Superior temporal gyrus (tissue), 1 donor: ENCODE data around the gene CENPB.

Experiments
- DNase-seq: peaks from one replicate; pipeline ENCODE4 v3.0.0-alpha.2; 2016; ENCODE audit errors: extremely low spot score

CENPB gene

GRCh38 chr20:3788685-3789155 is 2.2 kb upstream of the CENPB start:
- DNase-seq: no peak

- peak; percentile 57 for DNase-seq
Observed at GRCh38 chr20:3787324-3788014, 929 bp upstream of the CENPB start.

GRCh38 chr20:3786126-3786484 is 435 bp downstream of the CENPB start:
- DNase-seq: no peak

GRCh38 chr20:3785240-3786125 is 1.1 kb downstream of the CENPB start:
- DNase-seq: no peak

DNA sequence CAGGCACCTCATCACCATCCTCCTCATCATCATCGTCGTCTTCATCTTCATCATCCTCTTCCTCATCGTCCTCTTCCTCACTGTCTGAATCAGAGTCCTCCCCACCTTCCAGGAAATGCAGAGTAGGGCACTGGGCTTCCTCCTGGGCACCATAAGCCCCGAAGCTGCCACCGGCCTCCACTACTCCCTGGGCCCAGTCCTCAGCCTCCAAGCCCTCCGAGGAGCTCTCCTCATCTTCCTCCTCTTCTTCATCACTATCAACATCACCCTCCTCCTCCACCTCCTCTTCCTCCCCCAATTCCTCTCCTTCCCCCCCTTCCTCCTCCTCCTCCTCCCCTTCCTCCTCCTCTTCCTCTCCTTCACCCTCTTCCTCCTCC is 1.7 kb downstream of the CENPB start:
- no peak for DNase-seq

DNA sequence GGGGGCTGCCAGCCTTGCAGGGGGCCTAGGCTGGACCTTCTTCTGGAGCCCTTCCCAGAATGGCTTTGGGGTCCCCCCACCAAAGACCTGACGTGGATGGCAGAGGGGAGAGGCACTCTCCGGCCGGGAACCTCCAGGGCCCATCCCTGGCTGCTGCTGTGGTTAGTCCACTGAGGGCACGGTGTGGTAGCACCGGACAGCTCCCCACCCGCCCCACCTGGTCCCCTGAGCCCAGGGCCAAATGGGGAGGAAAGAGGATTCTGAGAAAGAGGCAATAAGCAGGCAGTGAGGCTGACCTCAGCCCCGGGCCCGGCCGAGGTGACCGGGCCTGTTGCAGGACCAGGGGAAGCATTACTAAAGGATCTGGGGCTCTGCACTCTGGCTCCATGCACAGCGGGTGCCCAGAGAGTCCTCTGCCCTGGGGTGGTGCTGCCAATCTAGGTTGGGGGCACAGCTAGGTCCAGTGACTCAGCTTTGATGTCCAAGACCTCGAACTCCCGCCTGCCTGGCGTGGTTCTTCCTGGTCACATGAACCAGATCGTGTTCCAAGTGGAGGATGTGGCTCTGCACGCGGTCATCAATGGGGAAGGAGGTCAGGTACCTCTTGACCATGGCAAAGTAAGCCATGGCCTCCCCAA is 2.2 kb downstream of the CENPB start:
- DNase-seq: no peak

DNA sequence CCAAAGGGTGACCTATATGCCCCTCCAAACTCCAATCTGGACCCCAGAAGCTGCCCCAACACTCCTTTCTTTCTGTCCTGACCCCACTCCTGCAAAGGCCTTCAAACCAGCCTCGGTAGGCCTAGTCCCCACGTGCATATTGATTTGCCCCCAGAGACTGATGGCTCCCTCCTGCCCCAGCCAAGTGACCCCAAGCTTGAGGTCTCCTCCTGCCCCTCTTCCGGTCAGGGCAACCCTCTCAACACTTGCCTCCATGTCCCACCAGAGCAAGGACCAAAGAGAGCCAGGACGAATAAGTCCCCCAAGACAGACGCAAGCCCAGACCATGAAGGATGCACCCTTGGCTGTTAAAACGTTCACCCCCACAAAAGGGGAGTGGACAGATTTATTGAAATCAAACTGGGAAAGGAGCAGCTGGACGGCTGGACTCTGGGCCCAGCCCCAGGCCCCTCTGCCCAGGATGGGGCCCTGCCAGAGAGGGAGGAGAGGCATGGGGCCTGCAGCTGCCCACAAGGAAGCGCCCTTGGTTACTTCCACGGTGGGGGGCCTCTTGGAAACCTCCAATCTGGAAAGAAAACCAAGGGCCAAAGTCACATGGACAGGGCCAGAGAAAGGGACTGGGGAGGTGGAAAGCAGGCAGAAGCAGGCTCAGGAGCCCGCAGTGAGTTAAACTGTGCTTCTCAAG is 2.9 kb downstream of the CENPB start:
- DNase-seq: no peak

DNA sequence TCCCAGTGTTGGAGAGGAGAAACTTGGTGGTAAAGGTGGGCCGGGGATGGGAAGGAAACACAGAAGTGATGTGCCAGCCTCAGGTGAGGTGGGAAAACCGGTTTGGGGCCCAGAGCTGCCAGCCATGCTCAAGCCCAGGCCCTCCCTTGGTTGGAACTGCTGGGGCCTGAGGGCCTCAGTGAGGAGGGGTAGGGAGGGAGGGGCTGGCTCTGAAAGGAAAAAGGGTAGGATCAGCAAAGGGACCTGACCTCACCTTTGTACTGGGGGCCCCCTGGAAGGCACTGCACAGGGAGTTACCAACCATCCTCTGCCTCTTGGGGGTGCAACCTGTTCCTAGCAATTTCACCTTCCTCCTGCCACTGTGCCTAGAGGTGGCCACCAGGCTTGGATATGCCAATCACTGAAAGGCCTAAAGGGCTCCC is 3.5 kb downstream of the CENPB start:
- DNase-seq: no peak

DNA sequence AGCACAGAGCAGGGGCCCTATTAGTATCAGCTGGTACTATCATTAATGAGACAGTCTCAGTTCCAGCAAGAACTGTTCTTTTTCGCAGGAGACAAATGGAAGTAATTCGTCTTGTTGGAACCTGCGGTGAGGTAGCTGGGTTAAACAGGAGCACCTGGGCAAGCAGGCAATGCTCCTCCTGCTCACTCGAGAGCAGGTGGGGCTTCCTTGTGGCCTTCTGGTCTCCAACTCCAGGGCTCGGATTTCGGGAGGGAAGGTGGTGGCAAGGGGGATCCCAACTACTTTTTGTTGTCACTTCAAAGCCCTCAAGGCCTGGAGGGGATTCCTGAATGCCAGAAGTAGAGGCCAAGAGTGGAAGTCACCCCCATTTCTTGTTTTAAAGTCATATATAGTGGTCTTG is 3.9 kb downstream of the CENPB start:
- no peak for DNase-seq

- peak; percentile 96 for DNase-seq
Observed at GRCh38 chr20:3781153-3781910, 5.2 kb downstream of the CENPB start, which contains the start of gene SPEF1. SPEF1 (minus strand) TSS chr20:3781448; CDS start chr20:3781287, 161 bp downstream.

- no peak for DNase-seq
Observed at GRCh38 chr20:3778976-3779375, 7.6 kb downstream of the CENPB start.

GRCh38 chr20:3777716-3778629 is 8.6 kb downstream of the CENPB start:
- DNase-seq: no peak

GRCh38 chr20:3777381-3777715 is 9.2 kb downstream of the CENPB start:
- no peak for DNase-seq

- DNase-seq: no peak
Observed at GRCh38 chr20:3775457-3776108, 11.0 kb downstream of the CENPB start.

DNA sequence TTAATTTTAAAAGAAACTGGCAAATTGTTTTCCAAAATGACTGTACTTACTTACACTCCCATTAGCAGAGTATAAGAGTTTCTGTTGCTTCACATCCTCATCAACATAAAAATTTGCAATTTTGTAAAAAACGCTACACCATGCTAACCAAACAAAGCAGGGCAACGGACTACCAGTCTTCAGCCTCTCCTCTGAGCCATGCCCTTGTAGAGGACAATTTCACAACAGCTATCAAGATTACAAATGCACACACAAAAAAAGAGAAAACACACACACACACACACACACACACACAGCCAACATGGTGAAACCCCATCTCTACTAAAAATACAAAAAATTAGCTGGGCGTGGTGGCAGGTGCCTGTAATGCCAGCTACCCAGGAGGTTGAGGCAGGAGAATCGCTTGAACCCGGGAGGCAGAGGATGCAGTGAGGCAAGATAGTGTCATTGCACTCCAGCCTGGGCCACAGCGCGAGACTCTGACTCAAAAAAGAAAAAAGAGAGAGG is 14.9 kb downstream of the CENPB start:
- no peak for DNase-seq

DNA sequence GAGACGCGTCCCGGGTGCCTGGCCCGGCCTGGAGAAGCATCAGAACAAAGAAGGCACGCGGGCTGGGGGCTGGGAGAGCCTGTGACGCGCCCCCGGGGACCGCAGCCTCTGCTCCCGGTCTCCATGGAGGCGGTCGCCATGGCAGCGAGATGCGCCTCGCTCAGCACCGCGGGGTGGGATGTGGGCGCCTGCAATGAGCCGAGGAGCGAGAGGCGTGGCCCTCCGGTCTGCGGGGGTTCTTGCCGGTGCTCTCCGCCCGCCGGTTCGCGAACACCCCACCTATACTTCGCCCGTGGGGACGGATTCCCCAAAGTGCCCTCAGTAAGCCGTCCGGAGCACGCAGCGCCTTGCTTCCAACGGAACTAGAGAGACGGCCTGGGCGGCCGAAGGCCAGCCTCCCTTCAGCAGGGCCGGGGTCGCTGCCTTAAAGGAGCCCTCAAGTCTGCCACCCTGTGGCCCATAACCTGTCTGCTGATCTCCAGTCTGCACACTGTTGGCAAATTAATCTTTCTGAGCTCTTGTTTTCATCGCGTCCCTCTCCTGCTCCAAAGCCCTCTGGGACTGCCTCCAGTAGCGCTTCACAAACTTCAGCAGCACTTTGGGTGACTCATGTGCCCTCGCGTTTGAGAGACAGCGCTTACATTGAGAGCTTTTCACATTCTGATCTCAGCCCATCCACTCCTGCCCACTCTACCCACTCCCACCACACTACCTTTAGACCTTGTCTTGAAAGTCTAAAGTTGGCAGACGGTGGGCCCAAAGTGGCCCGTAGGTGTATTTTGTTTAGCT is 18.0 kb downstream of the CENPB start:
- peak; percentile 68 for DNase-seq

- DNase-seq: peak; percentile 97
Observed at GRCh38 chr20:3767427-3768341, 18.9 kb downstream of the CENPB start, which contains the start of gene ADISSP. ADISSP (minus strand) TSS chr20:3767753; CDS start chr20:3760100, 7,653 bp downstream.

- no peak for DNase-seq
Observed at GRCh38 chr20:3767110-3767426, 19.5 kb downstream of the CENPB start.
